WTC11 (cell line): ENCODE results near the gene CGNL1. TPM values are rescaled to one million over a fixed set of nuclear protein-coding genes. Genes with fewer than 3 reads are reported as not detected.
A peak's percentile ranks its signal among the peaks of the same experiment; 100 is the strongest.

Source experiments
- ATAC-seq: fragments of 200-7000 bp; cut with Tn5 transposase; 2 replicates; pipeline ENCODE4 v1.10.0; 2021; ENCODE audit warnings: mild to moderate bottlenecking, moderate library complexity
- CTCF ChIA-PET: fragments of 300-600 bp; sonication (Branson Sonifier 250); formaldehyde crosslinking; loops from one replicate; lab custom pipeline; 2021; ENCODE audit warnings: antibody characterized with exemption; lab: Charles Lee
- POLR2A ChIA-PET: fragments of 350-600 bp; sonication (Branson Sonifier 250); formaldehyde crosslinking; loops from one replicate; lab custom pipeline; 2021; ENCODE audit warnings: antibody characterized with exemption; lab: Charles Lee
- DNase-seq: peaks from one replicate; pipeline ENCODE4 v3.0.0; 2021; ENCODE audit warnings: low spot score
- H3K27ac Mint-ChIP-seq: 2 replicates; pipeline ENCODE4 v1.8.0; 2021; ENCODE audit warnings: mixed read lengths
- H3K27me3 Mint-ChIP-seq: 2 replicates; pipeline ENCODE4 v1.8.0; 2021; ENCODE audit warnings: low read depth, mild to moderate bottlenecking, moderate library complexity, mixed read lengths
- H3K36me3 Mint-ChIP-seq: 2 replicates; pipeline ENCODE4 v1.8.0; 2021; ENCODE audit warnings: mixed read lengths
- H3K4me1 Mint-ChIP-seq: 2 replicates; pipeline ENCODE4 v1.8.0; 2022; ENCODE audit warnings: mixed read lengths
- H3K4me3 Mint-ChIP-seq: 2 replicates; pipeline ENCODE4 v1.8.0; 2021; ENCODE audit warnings: mild to moderate bottlenecking, moderate library complexity, mixed read lengths
- H3K9me3 Mint-ChIP-seq: 2 replicates; pipeline ENCODE4 v1.8.0; 2021; ENCODE audit warnings: mixed read lengths
- ATF6 ChIP-seq: sonication (generic); formaldehyde crosslinking; IDR thresholded peaks from 2 replicates; pipeline ENCODE4 v1.8.1; 2023; ENCODE audit warnings: mild to moderate bottlenecking, missing genetic modification reagents
- CREM ChIP-seq: sonication (generic); formaldehyde crosslinking; IDR thresholded peaks from 2 replicates; pipeline ENCODE4 v1.8.1; 2022; ENCODE audit warnings: mild to moderate bottlenecking, missing genetic modification reagents, moderate library complexity
- GABPB1 ChIP-seq: sonication (generic); formaldehyde crosslinking; IDR thresholded peaks from 2 replicates; pipeline ENCODE4 v1.8.1; 2023; ENCODE audit warnings: mild to moderate bottlenecking, missing genetic modification reagents
- GRHL2 ChIP-seq: fragments of 250-450 bp; sonication (Bioruptor Pico); IDR thresholded peaks from 2 replicates; pipeline ENCODE4 v1.8.0; 2022; ENCODE audit warnings: mild to moderate bottlenecking, moderate library complexity; ENCODE audit not compliant: insufficient replicate concordance, severe bottlenecking
- MAX ChIP-seq: sonication (generic); formaldehyde crosslinking; IDR thresholded peaks from 2 replicates; pipeline ENCODE4 v1.8.0; 2022; ENCODE audit warnings: mild to moderate bottlenecking, missing genetic modification reagents
- MLX ChIP-seq: sonication (generic); formaldehyde crosslinking; IDR thresholded peaks from 2 replicates; pipeline ENCODE4 v1.8.1; 2023; ENCODE audit warnings: mild to moderate bottlenecking, missing genetic modification reagents, moderate library complexity
- ZNF138 ChIP-seq: sonication (generic); formaldehyde crosslinking; conservative IDR thresholded peaks from 2 replicates; pipeline ENCODE4 v1.8.1; 2022; ENCODE audit warnings: mild to moderate bottlenecking, moderate library complexity, missing genetic modification reagents
- total RNA-seq: library from RNA; stranded (reverse); gene quantifications from 3 replicates; pipeline ENCODE4 v1.2.3, GENCODE V29; 2021
- TF ChIP-seq, protein P1 (sequence below): sonication (generic); formaldehyde crosslinking; IDR thresholded peaks from 2 replicates; pipeline ENCODE4 v1.8.0; 2023; ENCODE audit warnings: mild to moderate bottlenecking, missing genetic modification reagents
- TF ChIP-seq, protein P2 (sequence below): fragments of 250-450 bp; sonication (Bioruptor Pico); IDR thresholded peaks from 2 replicates; pipeline ENCODE4 v1.9.0; 2021; ENCODE audit warnings: mild to moderate bottlenecking
- TF ChIP-seq, protein P3 (sequence below): fragments of 250-450 bp; sonication (Bioruptor Pico); IDR thresholded peaks from 2 replicates; pipeline ENCODE4 v1.9.0; 2021; ENCODE audit warnings: moderate library complexity, mild to moderate bottlenecking, inconsistent platforms, borderline replicate concordance
- TF ChIP-seq, protein P4 (sequence below): fragments of 250-450 bp; sonication (Bioruptor Pico); IDR thresholded peaks from 2 replicates; pipeline ENCODE4 v1.9.0; 2021; ENCODE audit warnings: mild to moderate bottlenecking
- TF ChIP-seq, protein P5 (sequence below): sonication (generic); formaldehyde crosslinking; IDR thresholded peaks from 2 replicates; pipeline ENCODE4 v1.8.1; 2023; ENCODE audit warnings: mild to moderate bottlenecking, missing genetic modification reagents, moderate library complexity

The CGNL1 gene
- total RNA-seq, 1 experiment from 2014 or later: 57.3 TPM

GRCh38 chr15:57367556-57367955 is 8.7 kb upstream of the CGNL1 start (continued):
- TF ChIP-seq, protein P1, sequence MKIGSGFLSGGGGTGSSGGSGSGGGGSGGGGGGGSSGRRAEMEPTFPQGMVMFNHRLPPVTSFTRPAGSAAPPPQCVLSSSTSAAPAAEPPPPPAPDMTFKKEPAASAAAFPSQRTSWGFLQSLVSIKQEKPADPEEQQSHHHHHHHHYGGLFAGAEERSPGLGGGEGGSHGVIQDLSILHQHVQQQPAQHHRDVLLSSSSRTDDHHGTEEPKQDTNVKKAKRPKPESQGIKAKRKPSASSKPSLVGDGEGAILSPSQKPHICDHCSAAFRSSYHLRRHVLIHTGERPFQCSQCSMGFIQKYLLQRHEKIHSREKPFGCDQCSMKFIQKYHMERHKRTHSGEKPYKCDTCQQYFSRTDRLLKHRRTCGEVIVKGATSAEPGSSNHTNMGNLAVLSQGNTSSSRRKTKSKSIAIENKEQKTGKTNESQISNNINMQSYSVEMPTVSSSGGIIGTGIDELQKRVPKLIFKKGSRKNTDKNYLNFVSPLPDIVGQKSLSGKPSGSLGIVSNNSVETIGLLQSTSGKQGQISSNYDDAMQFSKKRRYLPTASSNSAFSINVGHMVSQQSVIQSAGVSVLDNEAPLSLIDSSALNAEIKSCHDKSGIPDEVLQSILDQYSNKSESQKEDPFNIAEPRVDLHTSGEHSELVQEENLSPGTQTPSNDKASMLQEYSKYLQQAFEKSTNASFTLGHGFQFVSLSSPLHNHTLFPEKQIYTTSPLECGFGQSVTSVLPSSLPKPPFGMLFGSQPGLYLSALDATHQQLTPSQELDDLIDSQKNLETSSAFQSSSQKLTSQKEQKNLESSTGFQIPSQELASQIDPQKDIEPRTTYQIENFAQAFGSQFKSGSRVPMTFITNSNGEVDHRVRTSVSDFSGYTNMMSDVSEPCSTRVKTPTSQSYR (CRISPR knock-in tag): no peak
- TF ChIP-seq, protein P2, sequence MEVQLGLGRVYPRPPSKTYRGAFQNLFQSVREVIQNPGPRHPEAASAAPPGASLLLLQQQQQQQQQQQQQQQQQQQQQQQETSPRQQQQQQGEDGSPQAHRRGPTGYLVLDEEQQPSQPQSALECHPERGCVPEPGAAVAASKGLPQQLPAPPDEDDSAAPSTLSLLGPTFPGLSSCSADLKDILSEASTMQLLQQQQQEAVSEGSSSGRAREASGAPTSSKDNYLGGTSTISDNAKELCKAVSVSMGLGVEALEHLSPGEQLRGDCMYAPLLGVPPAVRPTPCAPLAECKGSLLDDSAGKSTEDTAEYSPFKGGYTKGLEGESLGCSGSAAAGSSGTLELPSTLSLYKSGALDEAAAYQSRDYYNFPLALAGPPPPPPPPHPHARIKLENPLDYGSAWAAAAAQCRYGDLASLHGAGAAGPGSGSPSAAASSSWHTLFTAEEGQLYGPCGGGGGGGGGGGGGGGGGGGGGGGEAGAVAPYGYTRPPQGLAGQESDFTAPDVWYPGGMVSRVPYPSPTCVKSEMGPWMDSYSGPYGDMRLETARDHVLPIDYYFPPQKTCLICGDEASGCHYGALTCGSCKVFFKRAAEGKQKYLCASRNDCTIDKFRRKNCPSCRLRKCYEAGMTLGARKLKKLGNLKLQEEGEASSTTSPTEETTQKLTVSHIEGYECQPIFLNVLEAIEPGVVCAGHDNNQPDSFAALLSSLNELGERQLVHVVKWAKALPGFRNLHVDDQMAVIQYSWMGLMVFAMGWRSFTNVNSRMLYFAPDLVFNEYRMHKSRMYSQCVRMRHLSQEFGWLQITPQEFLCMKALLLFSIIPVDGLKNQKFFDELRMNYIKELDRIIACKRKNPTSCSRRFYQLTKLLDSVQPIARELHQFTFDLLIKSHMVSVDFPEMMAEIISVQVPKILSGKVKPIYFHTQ: no peak
- TF ChIP-seq MLX (no peak), MAX (CRISPR knock-in tag) (no peak), CREM (CRISPR knock-in tag) (no peak), ZNF138 (no peak), ATF6 (CRISPR knock-in tag) (no peak)
- TF ChIP-seq, protein P3, sequence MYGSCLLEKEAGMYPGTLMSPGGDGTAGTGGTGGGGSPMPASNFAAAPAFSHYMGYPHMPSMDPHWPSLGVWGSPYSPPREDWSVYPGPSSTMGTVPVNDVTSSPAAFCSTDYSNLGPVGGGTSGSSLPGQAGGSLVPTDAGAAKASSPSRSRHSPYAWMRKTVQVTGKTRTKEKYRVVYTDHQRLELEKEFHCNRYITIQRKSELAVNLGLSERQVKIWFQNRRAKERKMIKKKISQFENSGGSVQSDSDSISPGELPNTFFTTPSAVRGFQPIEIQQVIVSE (CRISPR knock-in tag): no peak

GRCh38 chr15:57370929-57371328 is 5.4 kb upstream of the CGNL1 start:
- no peaks in the 10 kb centered on the region for H3K36me3 Mint-ChIP-seq
- TF ChIP-seq GABPB1 (CRISPR knock-in tag): no peak
- no peak for TF ChIP-seq ZNF138
- TF ChIP-seq GRHL2 (CRISPR knock-in tag): no peak
- TF ChIP-seq, protein P4, sequence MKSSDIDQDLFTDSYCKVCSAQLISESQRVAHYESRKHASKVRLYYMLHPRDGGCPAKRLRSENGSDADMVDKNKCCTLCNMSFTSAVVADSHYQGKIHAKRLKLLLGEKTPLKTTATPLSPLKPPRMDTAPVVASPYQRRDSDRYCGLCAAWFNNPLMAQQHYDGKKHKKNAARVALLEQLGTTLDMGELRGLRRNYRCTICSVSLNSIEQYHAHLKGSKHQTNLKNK (CRISPR knock-in tag): no peak
- TF ChIP-seq, protein P1 (CRISPR knock-in tag): no peak
- TF ChIP-seq, protein P5, sequence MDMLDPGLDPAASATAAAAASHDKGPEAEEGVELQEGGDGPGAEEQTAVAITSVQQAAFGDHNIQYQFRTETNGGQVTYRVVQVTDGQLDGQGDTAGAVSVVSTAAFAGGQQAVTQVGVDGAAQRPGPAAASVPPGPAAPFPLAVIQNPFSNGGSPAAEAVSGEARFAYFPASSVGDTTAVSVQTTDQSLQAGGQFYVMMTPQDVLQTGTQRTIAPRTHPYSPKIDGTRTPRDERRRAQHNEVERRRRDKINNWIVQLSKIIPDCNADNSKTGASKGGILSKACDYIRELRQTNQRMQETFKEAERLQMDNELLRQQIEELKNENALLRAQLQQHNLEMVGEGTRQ (CRISPR knock-in tag): no peak
- TF ChIP-seq, all 79 proteins: peak for 0
- Mint-ChIP-seq H3K27ac (0 out of 2 replicates have a peak overlapping the region, but pooled peaks have one; percentile 55), H3K9me3 (no peaks in the 10 kb centered on the region), H3K4me1 (peaks cover 15% of the 10 kb centered on the region), H3K4me3 (no peak overlapping the region), H3K27me3 (peaks cover 24% of the 10 kb centered on the region)
- ATAC-seq: no peak
- POLR2A ChIA-PET: no interaction called here
- DNase-seq: no peak
- CTCF ChIA-PET: interaction anchor here (1.3 to 1.8 kb wide), 4 partner anchors 25 to 156 kb away, joined by 3 to 19 read pairs (median 7); no protein-coding TSS in a partner anchor
